Uterus (tissue), 4 donors: ENCODE results near the gene C5orf47. TPM values are rescaled to one million over a fixed set of nuclear protein-coding genes. Genes with fewer than 3 reads are reported as not detected.

Experiments used
- DNase-seq, 2 donors: peaks; one replicate each; pipeline ENCODE4 v3.0.0-alpha.2; 2019 to 2020
- H3K27ac ChIP-seq, 2 donors: fragments of 200-600 bp; sonication (generic); 1 replicate in 1 of 2; 2 replicates in 1 of 2; pipeline ENCODE4 v1.5.1; 2016 to 2018
- H3K27me3 ChIP-seq, 2 donors: fragments of 200-600 bp; sonication (generic); one replicate each; pipeline ENCODE4 v1.5.1; 2018 to 2019; ENCODE audit warnings: control low read depth in 1 of 2
- H3K36me3 ChIP-seq, 2 donors: fragments of 200-600 bp; sonication (generic); one replicate each; pipeline ENCODE4 v1.5.1; 2019; ENCODE audit warnings: control low read depth in 1 of 2
- H3K4me1 ChIP-seq, 2 donors: fragments of 200-600 bp; sonication (generic); one replicate each; pipeline ENCODE4 v1.5.1; 2018 to 2019; ENCODE audit warnings: control low read depth in 1 of 2
- H3K4me3 ChIP-seq, 2 donors: fragments of 200-600 bp; sonication (generic); 1 replicate in 1 of 2; 2 replicates in 1 of 2; pipeline ENCODE4 v1.5.1; 2018 to 2019; ENCODE audit warnings: mild to moderate bottlenecking in 1 of 2
- H3K9me3 ChIP-seq, 2 donors: fragments of 200-600 bp; sonication (generic); one replicate each; pipeline ENCODE4 v1.5.1; 2019; ENCODE audit warnings: control low read depth in 1 of 2
- POLR2A ChIP-seq, 2 donors: fragments of 450-650 bp; IDR thresholded peaks; one replicate each; pipeline ENCODE4 v1.6.1; 2016; ENCODE audit warnings: antibody characterized with exemption in 2 of 2, mild to moderate bottlenecking in 1 of 2, moderate library complexity in 1 of 2
- intact Hi-C: fragments of 100-400 bp; cut with DNase I; formaldehyde crosslinking; loops from one replicate; pipeline ENCODE4 v1.15.1; 2023; ENCODE audit warnings: low total_unique reads
- total RNA-seq, 4 donors: library from RNA; depleted of rRNA in 3 of 4; stranded (reverse); fragments of >200 nt in 3 of 4; gene quantifications; one replicate each; pipeline versions ENCODE4 v1.1.0 to v1.2.4, GENCODE V29; 2014 to 2023
- TF ChIP-seq, protein P1 (sequence below), 4 experiments: fragments of 200-600 bp in 2 of 4; fragments of 450-650 bp in 2 of 4; sonication (generic) in 2 of 4; IDR thresholded peaks; one replicate each; pipeline ENCODE4 v1.5.1; 2016 to 2019; ENCODE audit warnings: antibody characterized with exemption in 4 of 4, mild to moderate bottlenecking in 2 of 4, moderate library complexity in 1 of 4
- donor health status: DM: yes; HTN: yes; CAD: no.

The C5orf47 gene
- total RNA-seq, 4 donors from 2014 or later: 0.21 TPM; not detected in 3

DNA sequence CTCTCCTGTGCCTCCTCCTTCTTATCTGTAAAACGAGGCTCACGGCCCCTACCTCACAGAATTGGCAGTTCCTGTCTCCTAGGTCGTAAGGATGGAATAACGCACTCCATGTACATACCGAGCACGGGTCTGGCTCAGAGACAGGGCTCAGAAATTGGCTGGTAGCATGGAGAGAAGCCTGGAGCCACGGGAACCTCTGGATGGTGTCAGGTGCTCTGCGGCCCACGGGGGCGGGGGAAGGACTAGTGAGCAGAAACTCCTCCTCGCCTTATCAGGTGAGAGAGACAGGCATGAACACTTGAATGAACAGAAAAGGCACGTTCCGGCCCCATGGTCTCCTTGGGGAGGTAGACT lies 15.4 kb upstream of the C5orf47 start:
- Histone ChIP-seq H3K27ac (peak overlapping the region; percentile 32 to 61), H3K27me3 (no peaks in the 10 kb centered on the region), H3K36me3 (no peaks in the 10 kb centered on the region), H3K4me1 (no peaks in the 10 kb centered on the region), H3K4me3 (peak overlapping the region; percentile 35 to 39), H3K9me3 (no peaks in the 10 kb centered on the region)
- DNase-seq: no peak
- TF ChIP-seq, protein P1, sequence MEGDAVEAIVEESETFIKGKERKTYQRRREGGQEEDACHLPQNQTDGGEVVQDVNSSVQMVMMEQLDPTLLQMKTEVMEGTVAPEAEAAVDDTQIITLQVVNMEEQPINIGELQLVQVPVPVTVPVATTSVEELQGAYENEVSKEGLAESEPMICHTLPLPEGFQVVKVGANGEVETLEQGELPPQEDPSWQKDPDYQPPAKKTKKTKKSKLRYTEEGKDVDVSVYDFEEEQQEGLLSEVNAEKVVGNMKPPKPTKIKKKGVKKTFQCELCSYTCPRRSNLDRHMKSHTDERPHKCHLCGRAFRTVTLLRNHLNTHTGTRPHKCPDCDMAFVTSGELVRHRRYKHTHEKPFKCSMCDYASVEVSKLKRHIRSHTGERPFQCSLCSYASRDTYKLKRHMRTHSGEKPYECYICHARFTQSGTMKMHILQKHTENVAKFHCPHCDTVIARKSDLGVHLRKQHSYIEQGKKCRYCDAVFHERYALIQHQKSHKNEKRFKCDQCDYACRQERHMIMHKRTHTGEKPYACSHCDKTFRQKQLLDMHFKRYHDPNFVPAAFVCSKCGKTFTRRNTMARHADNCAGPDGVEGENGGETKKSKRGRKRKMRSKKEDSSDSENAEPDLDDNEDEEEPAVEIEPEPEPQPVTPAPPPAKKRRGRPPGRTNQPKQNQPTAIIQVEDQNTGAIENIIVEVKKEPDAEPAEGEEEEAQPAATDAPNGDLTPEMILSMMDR (IDR thresholded peaks at IDR 0.05): no peak
- no peak for TF ChIP-seq POLR2A (IDR thresholded peaks at IDR 0.05)
- intact Hi-C loops: loop anchor here (5.0 kb wide), 1 partner anchor 351 kb away; no protein-coding TSS in a partner anchor

DNA sequence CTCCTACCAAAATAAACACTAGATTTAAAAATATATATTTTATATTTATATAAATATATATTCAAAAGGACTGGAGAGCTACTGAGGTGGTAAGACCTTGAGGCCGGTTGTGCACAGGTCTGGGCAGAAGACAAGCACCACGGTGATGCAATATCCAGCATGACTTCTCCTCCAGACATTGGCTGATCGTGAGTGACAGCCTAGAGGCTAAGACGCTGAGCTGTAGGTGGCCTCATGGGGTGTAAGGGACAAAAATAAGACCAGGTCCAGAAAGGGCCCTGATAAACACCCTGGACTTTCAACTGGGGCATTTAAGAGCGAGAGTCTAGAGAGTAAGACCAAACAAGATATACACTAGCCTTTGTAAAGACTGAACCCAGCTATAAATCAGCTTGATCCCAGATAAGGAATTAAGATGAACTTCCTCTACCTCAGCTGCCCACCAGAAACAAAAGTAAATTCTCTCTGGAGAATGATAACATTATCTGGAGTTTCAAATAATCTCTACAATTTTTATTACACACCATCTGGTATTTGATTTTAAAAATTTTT lies 14.2 kb upstream of the C5orf47 start:
- Histone ChIP-seq H3K27ac (no peak overlapping the region), H3K27me3 (no peaks in the 10 kb centered on the region), H3K9me3 (no peaks in the 10 kb centered on the region), H3K4me3 (no peak overlapping the region), H3K4me1 (no peaks in the 10 kb centered on the region), H3K36me3 (no peaks in the 10 kb centered on the region)
- no peak for TF ChIP-seq POLR2A (IDR thresholded peaks at IDR 0.05)
- TF ChIP-seq, protein P1 (IDR thresholded peaks at IDR 0.05): no peak
- no peak for DNase-seq
- intact Hi-C loops: loop anchor here (5.0 kb wide), 1 partner anchor 352 kb away; no protein-coding TSS in a partner anchor

DNA sequence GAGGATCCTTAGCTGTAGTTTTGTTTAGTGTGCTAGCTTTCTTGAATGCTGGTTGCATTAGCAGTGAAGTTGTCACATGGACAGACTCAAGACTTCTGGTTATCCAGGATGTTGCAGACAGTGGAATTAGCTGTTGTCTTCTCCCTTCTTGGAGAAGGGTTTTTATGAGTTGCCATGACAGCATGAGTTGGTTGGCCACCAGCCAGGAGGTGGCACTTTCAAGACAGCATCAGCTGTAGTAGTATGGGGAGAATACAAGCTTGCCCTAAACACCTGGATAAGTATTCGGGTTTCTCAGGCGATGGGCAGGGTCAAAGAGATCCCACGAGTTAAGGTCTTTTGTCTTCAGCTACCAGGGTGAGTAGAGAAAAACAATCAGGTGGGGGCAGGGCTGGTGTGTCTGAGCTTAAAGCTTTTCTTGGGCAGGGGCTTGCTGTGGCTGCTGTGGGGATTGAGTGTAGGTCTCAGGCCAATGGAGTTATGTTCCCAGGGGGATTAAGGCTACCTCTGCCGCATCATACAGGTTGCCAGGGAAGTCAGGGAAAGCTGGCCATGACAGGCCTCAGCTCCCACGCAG lies 7.7 kb upstream of the C5orf47 start:
- no peak overlapping the region for H3K4me3 ChIP-seq
- no peaks in the 10 kb centered on the region for H3K36me3 ChIP-seq
- no peak overlapping the region for H3K27ac ChIP-seq
- no peaks in the 10 kb centered on the region for H3K4me1 ChIP-seq
- H3K9me3 ChIP-seq: no peaks in the 10 kb centered on the region
- no peaks in the 10 kb centered on the region for H3K27me3 ChIP-seq
- intact Hi-C loops: no loop called here
- DNase-seq: no peak
- TF ChIP-seq, protein P1 (IDR thresholded peaks at IDR 0.05): no peak
- no peak for TF ChIP-seq POLR2A (IDR thresholded peaks at IDR 0.05)

DNA sequence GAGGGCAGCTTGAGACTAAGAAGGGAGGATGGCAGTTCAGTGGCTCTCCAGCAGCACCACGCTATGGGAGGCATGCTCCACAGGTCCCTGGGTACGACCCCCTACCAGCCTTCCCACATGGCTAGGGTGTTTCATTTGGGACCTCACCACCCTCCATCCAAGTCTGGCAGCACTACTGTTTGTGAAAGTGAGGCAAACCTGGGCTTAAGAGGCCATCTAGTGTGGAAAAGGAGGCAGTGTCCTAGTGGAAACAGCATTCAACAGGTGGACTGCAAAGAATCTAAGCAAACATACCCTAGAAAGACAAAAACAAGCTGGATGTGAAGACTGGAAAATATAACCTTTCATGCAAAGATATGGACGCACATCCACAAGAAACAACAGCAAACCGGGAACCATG lies 4.8 kb upstream of the C5orf47 start:
- no peak for DNase-seq
- Histone ChIP-seq H3K27ac (no peak overlapping the region), H3K4me1 (no peaks in the 10 kb centered on the region), H3K9me3 (no peaks in the 10 kb centered on the region), H3K4me3 (no peak overlapping the region), H3K27me3 (no peaks in the 10 kb centered on the region), H3K36me3 (no peaks in the 10 kb centered on the region)
- no peak for TF ChIP-seq POLR2A (IDR thresholded peaks at IDR 0.05)
- TF ChIP-seq, protein P1 (IDR thresholded peaks at IDR 0.05): peak in 1 of 4 experiments; percentile 10
- intact Hi-C loops: no loop called here

DNA sequence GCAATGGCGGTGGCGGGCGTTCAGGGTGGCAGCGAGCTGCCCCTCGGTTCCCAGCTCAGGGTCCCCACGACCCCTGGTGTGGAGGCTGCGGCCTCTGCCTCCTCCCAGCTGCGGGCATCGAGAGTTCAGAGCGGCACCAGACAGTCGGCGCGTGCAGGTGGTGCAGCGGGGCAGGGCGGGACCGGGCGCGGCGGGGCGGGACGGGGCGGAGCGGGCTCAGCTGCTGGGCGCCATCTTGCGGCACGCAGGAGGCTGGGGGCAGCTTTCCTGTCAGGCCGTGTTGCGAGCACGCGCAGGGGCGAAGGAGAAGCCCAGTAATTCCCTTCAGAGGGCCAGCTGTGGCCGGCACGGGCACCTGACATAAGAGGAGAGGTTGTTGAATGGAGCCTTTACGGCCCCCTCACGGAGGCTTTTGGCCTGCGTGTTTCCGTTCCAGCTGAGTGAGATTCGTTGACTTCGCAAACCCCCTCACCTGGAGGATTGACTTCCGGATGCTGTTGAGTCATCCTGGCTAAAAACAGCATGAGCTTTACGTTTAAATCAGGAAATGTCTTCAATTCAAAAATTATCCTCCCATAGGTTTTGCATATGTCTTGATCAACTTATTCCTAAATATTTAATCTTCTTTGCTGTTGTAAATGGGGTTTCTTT lies 587 bp downstream of the C5orf47 start:
- intact Hi-C loops: no loop called here
- H3K9me3 ChIP-seq: no peaks in the 10 kb centered on the region
- no peaks in the 10 kb centered on the region for H3K27me3 ChIP-seq
- no peaks in the 10 kb centered on the region for H3K4me1 ChIP-seq
- H3K27ac ChIP-seq: no peak overlapping the region
- H3K4me3 ChIP-seq: no peak overlapping the region
- no peaks in the 10 kb centered on the region for H3K36me3 ChIP-seq
- no peak for DNase-seq
- no peak for TF ChIP-seq POLR2A (IDR thresholded peaks at IDR 0.05)
- TF ChIP-seq, protein P1 (IDR thresholded peaks at IDR 0.05): no peak
